ENCODE results near the gene LCA5.

DNA sequence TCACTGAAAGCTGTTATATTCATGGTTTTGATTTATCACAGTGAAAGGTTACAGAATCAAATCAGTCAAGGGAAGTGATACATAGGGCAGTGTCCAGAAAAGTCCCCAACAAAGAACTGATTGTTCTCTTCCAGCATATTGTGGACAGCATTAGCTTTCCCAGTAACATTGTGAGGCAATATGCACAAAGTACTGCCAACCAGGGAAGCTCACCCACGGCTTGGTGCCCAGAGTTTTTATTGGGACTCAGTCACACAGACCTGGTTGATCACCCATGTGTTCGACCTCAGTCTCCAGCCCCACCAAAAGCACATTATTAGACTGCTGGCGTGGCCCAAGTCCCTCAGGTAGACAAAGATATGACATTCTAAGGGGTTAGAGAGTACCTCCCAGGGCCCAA lies 76.0 kb downstream of the LCA5 start:
- TF ChIP-seq EZH2 (IDR thresholded peaks at IDR 0.05; ENCODE audit: borderline replicate concordance) (no peak), CTCF (IDR thresholded peaks at IDR 0.05; ENCODE audit: poor library complexity) (no peak), EZH2phosphoT487 (IDR thresholded peaks at IDR 0.05; ENCODE audit: low read depth, severe bottlenecking, unreplicated experiment) (no peak)
